ENCODE data around the gene MFAP2.
"Not testable (repeated sequence)": the region's sequence is repeated elsewhere in the genome, so short reads cannot be mapped to it uniquely, and the experiment has no call there.

MFAP2 gene

DNA sequence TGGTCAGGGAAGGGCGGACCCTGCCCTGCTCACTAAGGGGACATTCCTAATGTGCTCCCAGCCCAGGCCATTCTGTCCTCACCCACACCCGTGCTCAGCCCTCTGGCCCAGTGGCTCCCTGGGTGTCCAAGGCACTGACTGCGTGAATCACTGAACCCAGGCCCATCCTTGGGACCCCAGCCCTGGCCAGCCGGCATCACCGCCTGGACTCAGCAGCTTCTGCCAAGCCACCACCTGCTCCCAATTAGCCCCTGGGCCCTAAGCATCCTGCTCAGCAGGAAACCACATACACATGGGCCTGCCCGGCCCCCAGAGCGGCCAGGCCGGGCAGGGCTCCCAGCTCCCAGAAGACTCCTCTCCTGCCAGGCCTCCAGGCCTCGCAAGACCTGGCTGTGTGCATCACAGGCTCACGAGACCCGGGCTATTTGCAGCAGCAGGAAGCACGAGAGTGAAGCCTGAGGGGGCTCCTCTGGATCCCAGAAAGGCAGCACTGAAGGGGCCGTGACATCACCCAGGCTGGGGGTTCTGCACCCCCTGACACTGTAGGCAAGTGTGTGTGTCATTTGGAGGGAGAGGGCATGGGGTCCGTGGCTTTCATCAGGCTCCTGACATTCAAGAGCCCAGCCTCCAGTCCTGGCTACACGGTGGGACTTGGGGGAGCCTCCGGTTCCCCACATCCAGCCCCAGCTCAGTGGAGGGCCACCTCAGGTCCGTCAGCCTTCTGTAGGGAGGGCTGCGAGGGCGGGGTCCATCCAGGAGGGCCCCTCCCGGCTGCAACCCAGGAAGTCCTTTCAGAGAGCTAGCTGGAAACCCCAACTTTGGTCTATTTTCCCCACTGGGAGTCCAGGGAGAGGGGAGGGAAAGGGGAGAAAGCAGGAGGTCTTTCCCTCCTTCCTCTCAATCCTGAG lies 1.6 kb downstream of the MFAP2 start:
- peak; percentile 89 for DNase-seq

DNA sequence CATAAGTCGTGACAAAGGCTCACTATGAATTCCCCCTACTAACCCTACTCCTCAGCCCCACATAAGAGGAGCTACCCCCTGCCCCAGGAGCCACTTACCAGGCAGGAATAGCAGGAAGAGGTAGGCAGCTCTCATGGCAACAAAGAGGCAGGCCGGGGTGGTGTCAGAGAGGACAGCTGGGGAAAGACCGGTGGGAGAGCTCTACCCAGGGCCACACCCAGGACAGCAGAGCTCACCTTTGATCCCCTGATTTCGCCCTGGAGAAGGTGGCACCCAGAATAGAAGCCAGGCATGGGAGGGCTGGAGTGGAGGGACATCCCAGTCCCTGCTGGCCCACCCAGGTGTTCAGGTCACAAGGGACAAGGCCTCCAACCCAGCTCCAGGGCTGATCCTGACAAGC lies 2.3 kb downstream of the MFAP2 start:
- no peak for DNase-seq

DNA sequence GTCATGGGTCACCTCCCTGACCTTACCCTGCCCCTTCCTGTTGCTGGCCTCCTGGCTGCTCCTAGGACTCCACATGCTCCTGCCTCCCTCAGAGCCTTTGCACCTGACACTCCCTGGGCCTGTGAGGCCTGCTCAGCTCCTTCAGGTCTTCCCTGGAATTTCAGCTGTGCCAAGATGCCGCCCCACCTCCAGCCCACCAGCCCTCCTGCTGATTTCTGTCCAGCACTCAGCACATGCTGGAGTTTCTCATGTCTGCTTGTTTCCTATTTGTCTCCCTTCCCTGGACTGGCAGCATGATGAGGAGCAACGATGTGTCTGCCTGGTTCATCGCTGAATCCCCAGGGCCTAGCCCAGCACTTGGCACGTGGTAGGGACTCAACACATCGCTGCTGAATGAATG lies 3.0 kb downstream of the MFAP2 start:
- DNase-seq: no peak

DNA sequence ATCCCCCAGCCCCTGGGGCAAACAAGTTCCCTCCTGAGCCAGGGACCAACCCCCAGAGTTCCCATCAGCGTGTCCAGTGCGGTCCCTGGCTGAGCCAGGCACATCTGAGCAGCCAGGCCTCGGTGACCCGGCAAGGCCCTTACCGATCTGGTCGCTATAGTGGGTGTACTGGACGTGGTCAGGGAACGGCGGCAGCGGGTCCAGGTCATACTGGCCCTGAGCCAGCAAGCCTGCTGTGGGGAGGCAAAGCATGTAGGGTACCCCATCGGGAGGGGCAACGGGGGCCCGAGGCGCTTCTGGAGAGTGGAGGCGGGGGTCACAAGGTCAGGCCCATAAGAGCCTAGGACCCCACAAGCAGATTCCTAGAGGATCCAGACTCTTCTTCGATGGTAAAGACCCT lies 3.5 kb downstream of the MFAP2 start:
- DNase-seq: no peak

DNA sequence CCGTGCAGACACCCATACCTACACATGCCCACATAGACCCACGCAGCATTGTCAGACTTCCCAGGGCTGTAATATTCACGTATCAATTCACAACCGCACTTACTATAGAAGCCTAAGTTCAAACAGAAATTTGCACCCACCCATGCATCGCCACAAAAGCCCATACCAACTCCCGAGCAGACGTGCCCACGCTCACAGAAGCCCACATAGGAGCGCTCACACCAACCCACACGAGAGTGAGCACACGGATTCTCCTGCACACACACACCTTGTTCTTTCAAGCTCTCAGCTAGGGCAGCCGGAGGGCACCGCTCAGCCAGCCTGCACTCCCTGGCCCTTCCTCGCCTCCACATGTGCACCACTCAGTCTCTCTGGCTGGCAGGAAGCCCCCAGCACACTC lies 4.6 kb downstream of the MFAP2 start:
- no peak for DNase-seq

- DNase-seq: no peak
These were observed 5.2 kb downstream of the MFAP2 start for GRCh38 chr1:16975211-16975610.

DNA sequence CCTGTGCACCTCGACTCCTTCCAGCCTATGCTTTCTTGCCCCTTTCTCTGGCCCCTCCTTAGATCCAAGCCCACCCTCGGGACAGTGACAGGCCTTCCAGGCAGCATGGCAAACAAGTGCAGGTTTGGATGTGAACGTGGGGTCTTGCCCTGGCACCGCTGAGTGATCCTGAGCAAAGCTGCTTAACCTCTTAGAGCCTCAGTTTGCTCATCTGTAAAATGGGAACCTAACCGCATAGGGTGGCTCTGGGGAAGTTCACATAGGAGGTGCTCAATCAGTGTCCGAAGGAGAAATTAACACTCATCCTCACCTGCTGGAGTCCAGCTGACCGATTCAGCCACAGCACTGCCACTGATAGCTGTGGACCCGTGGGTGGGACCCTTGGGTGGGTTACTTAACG lies 7.2 kb downstream of the MFAP2 start:
- DNase-seq: no peak

- DNase-seq: no peak
These were observed 8.1 kb downstream of the MFAP2 start for GRCh38 chr1:16972189-16972895.

- peak; percentile 89 for DNase-seq
These were observed 8.9 kb downstream of the MFAP2 start for GRCh38 chr1:16971341-16972188.

- DNase-seq: no peak
These were observed 10.1 kb downstream of the MFAP2 start for GRCh38 chr1:16970132-16970910.

DNA sequence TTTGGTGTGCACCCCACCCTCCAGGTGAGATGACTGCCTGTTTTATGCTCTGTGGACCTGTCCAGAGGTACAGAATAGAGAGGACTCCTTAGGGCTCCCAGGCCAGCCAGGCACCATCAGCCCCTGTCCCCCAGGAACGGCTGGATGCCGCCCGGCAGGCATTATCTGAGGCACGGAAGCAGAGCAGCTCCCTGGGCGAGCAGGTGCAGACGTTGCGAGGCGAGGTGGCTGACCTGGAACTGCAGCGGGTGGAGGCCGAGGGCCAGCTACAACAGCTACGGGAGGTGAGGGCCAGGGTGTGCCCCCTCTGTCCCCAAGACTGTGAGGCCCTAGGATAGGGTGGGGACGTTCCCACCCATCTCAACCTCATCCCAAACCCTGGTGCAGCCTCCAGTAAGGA lies 10.8 kb downstream of the MFAP2 start:
- no peak for DNase-seq

- no peak for DNase-seq
These were observed 11.3 kb downstream of the MFAP2 start for GRCh38 chr1:16969057-16969611.

- DNase-seq: no peak
These were observed 12.0 kb downstream of the MFAP2 start for GRCh38 chr1:16968372-16968771.

DNA sequence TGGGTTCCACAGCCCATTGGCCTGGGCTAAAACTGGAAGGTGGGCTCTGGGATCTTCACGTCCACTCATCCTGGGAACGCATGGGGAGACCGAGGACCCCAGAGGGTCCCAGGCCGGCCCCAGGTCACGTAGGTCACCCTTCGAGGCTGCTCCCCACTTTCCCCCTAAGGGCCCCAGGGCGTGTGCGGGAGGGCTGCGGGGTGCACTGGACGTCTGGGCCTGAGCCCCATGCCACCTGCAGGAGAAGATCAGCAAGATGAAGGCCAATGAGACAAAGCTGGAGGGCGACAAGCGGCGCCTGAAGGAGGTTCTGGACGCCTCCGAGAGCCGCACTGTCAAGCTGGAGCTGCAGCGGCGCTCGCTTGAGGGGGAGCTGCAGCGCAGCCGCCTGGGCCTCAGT lies 12.5 kb downstream of the MFAP2 start:
- DNase-seq: no peak

- peak; percentile 21 for DNase-seq
These were observed 13.3 kb downstream of the MFAP2 start for GRCh38 chr1:16967095-16967575.

GRCh38 chr1:16966282-16966681 lies 14.1 kb downstream of the MFAP2 start:
- no peak for DNase-seq

DNA sequence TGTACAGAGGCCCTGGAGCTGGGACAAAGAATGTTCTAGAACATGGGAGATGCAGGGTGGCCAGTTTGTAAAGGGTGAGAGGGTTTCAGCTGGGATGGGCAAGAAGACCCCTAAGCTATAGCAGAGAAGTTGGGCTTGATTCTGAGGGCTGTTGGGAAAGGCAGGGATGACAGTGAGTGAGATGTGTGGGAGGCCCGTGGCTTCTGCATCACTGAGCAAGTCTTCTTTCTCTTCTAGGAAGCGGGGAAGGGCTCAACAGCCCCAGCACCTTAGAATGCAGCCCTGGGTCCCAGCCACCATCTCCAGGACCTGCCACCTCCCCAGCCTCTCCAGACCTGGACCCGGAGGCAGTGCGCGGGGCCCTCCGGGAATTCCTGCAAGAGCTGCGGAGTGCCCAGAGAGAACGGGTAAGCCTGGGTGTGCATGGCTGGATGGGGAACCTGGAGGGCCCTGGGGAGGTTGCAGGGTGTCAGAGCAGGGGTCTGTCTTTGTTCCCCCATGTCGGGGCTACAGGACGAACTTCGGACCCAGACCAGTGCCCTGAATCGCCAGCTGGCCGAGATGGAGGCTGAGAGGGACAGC lies 14.8 kb downstream of the MFAP2 start:
- DNase-seq: no peak

GRCh38 chr1:16964169-16964568 lies 16.3 kb downstream of the MFAP2 start:
- DNase-seq: not testable (repeated sequence)

GRCh38 chr1:16961297-16962133 lies 18.9 kb downstream of the MFAP2 start:
- no peak for DNase-seq

- peak; percentile 83 for DNase-seq
These were observed 19.7 kb downstream of the MFAP2 start for GRCh38 chr1:16960560-16961296.
